HCT116 (cell line): ENCODE data around the gene NR2F2. TPM values are rescaled to one million over a fixed set of nuclear protein-coding genes. Genes with fewer than 3 reads are reported as not detected.

Experiments used
- ATAC-seq: fragments of 200-7000 bp; cut with Tn5 transposase; 2 replicates; pipeline ENCODE4 v1.9.1; 2020; ENCODE audit warnings: mild to moderate bottlenecking, moderate library complexity
- BruUV-seq: library from RNA; stranded (reverse); fragments of 400-500 nt; replicated peaks from 2 replicates; lab custom pipeline; 2021; lab: Mats Ljungman, UMichigan
- CTCF ChIA-PET: fragments of 300-600 bp; sonication (Branson Sonifier 250); formaldehyde crosslinking; loops from one replicate; lab custom pipeline; 2021; ENCODE audit warnings: antibody characterized with exemption; lab: Charles Lee
- POLR2A ChIA-PET: fragments of 300-600, 350-600 bp; sonication (Branson Sonifier 250); formaldehyde crosslinking; loops from one replicate; lab custom pipeline; 2021; ENCODE audit warnings: antibody characterized with exemption; lab: Charles Lee
- RAD21 ChIA-PET, 2 experiments: fragments of 300-600 bp; sonication (Branson Sonifier 250); formaldehyde crosslinking; loops; one replicate each; lab custom pipeline; 2023; ENCODE audit warnings: low total read pairs in 2 of 2; ENCODE audit not compliant: uncharacterized antibody in 2 of 2, unreplicated experiment in 2 of 2, low non-redundant PET in 1 of 2; lab: Charles Lee
- DNase-seq: peaks from one replicate; pipeline ENCODE4 v3.0.0-alpha.2; 2010; ENCODE audit warnings: low read depth, low spot score
- H2AFZ ChIP-seq: fragments of 200-600 bp; shearing (Covaris generic), sonication (generic); 2 replicates; pipeline ENCODE4 v1.6.1; 2017; ENCODE audit warnings: low read depth, mixed run types, mixed read lengths, antibody characterized with exemption, low read length; ENCODE audit not compliant: poor library complexity, severe bottlenecking
- H3K27ac ChIP-seq: 2 replicates; pipeline ENCODE4 v1.5.1; 2012; ENCODE audit warnings: low read depth, low read length
- H3K27me3 ChIP-seq: fragments of 200-600 bp; sonication (generic); 2 replicates; pipeline ENCODE4 v1.6.1; 2016; ENCODE audit warnings: mixed run types, low read length, mixed read lengths; ENCODE audit not compliant: insufficient read depth
- H3K36me3 ChIP-seq, 2 experiments: fragments of 200-500 bp in 1 of 2; fragments of 200-600 bp in 1 of 2; sonication (Bioruptor generic) in 1 of 2; sonication (generic) in 1 of 2; 2 replicates each; pipeline versions ENCODE4 v1.5.1 to v1.6.1; 2014 to 2016; ENCODE audit warnings: low read length in 2 of 2, inconsistent platforms in 1 of 2, mixed read lengths in 1 of 2, mixed run types in 1 of 2; ENCODE audit not compliant: insufficient read depth in 2 of 2, control insufficient read depth in 1 of 2
- H3K4me1 ChIP-seq, 2 experiments: fragments of 200-600 bp in 1 of 2; sonication (generic) in 1 of 2; 2 replicates each; pipeline versions ENCODE4 v1.5.1 to v1.6.1; 2012 to 2017; ENCODE audit warnings: low read length in 2 of 2, inconsistent platforms in 1 of 2, mild to moderate bottlenecking in 1 of 2, mixed read lengths in 1 of 2, mixed run types in 1 of 2, moderate library complexity in 1 of 2; ENCODE audit not compliant: insufficient read depth in 2 of 2, control insufficient read depth in 1 of 2
- H3K4me2 ChIP-seq: fragments of 200-600 bp; sonication (generic); 2 replicates; pipeline ENCODE4 v1.6.1; 2017; ENCODE audit warnings: mixed run types, low read length, mixed read lengths
- H3K4me3 ChIP-seq, 2 experiments: fragments of 200-600 bp in 1 of 2; sonication (generic) in 1 of 2; replicated peaks in 1 of 2; 2 replicates each; pipeline ENCODE4 v1.5.1; 2011 to 2016; ENCODE audit warnings: low read length in 2 of 2, control low read depth in 1 of 2, low read depth in 1 of 2, mild to moderate bottlenecking in 1 of 2, mixed read lengths in 1 of 2, mixed run types in 1 of 2
- H3K79me2 ChIP-seq: fragments of 200-600 bp; sonication (generic); 2 replicates; pipeline ENCODE4 v1.6.1; 2017; ENCODE audit warnings: mild to moderate bottlenecking, mixed run types, low read length, moderate library complexity, mixed read lengths; ENCODE audit not compliant: insufficient read depth
- H3K9ac ChIP-seq: fragments of 200-600 bp; sonication (generic); 2 replicates; pipeline ENCODE4 v1.6.1; 2016; ENCODE audit warnings: low read length, mixed read lengths
- H3K9me2 ChIP-seq: fragments of 200-600 bp; sonication (generic), shearing (Covaris generic); 2 replicates; pipeline ENCODE4 v1.6.1; 2017; ENCODE audit warnings: mixed run types, mild to moderate bottlenecking, moderate library complexity; ENCODE audit not compliant: insufficient read depth
- H3K9me3 ChIP-seq, 2 experiments: fragments of 200-500 bp in 1 of 2; fragments of 200-600 bp in 1 of 2; sonication (Bioruptor generic) in 1 of 2; sonication (generic) in 1 of 2; 2 replicates each; pipeline ENCODE4 v1.6.1; 2014 to 2017; ENCODE audit warnings: low read length in 2 of 2, mixed read lengths in 2 of 2, inconsistent platforms in 1 of 2, low read depth in 1 of 2, mild to moderate bottlenecking in 1 of 2, mixed run types in 1 of 2, moderate library complexity in 1 of 2; ENCODE audit not compliant: control insufficient read depth in 1 of 2, insufficient read depth in 1 of 2
- H4K20me1 ChIP-seq: fragments of 200-600 bp; sonication (generic), shearing (Covaris generic); 2 replicates; pipeline ENCODE4 v1.6.1; 2017; ENCODE audit warnings: mixed run types, mild to moderate bottlenecking, moderate library complexity; ENCODE audit not compliant: insufficient read depth
- CBX3 ChIP-seq: IDR thresholded peaks from 2 replicates; pipeline ENCODE4 v1.6.1; 2012; ENCODE audit warnings: low read depth
- CTCF ChIP-seq, 3 experiments: fragments of 200-600 bp in 1 of 3; sonication (generic) in 1 of 3; IDR thresholded peaks in 2 of 3; conservative IDR thresholded peaks in 1 of 3; 2 replicates each; pipeline ENCODE4 v1.5.1; 2012 to 2017; ENCODE audit warnings: low read depth in 2 of 3, low read length in 2 of 3, antibody characterized with exemption in 1 of 3, borderline replicate concordance in 1 of 3, control low read depth in 1 of 3, mild to moderate bottlenecking in 1 of 3, mixed read lengths in 1 of 3, mixed run types in 1 of 3, moderate library complexity in 1 of 3; ENCODE audit not compliant: insufficient read depth in 1 of 3
- EGR1 ChIP-seq: IDR thresholded peaks from 2 replicates; pipeline ENCODE4 v1.6.1; 2012; ENCODE audit warnings: low read depth
- ELF1 ChIP-seq: IDR thresholded peaks from 2 replicates; pipeline ENCODE4 v1.6.1; 2012; ENCODE audit warnings: low read depth, borderline replicate concordance
- EZH2 ChIP-seq: fragments of 200-600 bp; sonication (generic); IDR thresholded peaks from 2 replicates; pipeline ENCODE4 v1.6.1; 2017; ENCODE audit warnings: antibody characterized with exemption, mixed run types
- FOSL1 ChIP-seq: IDR thresholded peaks from 2 replicates; pipeline ENCODE4 v1.6.1; 2012; ENCODE audit warnings: low read depth
- JUND ChIP-seq: IDR thresholded peaks from 2 replicates; pipeline ENCODE4 v1.6.1; 2012
- MAX ChIP-seq: IDR thresholded peaks from 2 replicates; pipeline ENCODE4 v1.6.1; 2012
- POLR2A ChIP-seq: IDR thresholded peaks from 2 replicates; pipeline ENCODE4 v1.7.0; 2011; ENCODE audit warnings: borderline replicate concordance; ENCODE audit not compliant: insufficient read depth, insufficient read length; ENCODE audit errors: extremely low read depth
- SIN3A ChIP-seq: IDR thresholded peaks from 2 replicates; pipeline ENCODE4 v1.6.1; 2012; ENCODE audit warnings: low read depth
- SRF ChIP-seq: IDR thresholded peaks from 2 replicates; pipeline ENCODE4 v1.6.1; 2012; ENCODE audit warnings: low read depth
- TCF7L2 ChIP-seq: IDR thresholded peaks from 2 replicates; pipeline ENCODE4 v1.7.0; 2011; ENCODE audit warnings: borderline replicate concordance, inconsistent platforms; ENCODE audit not compliant: insufficient read depth, insufficient read length; ENCODE audit errors: extremely low read depth
- YY1 ChIP-seq: IDR thresholded peaks from 2 replicates; pipeline ENCODE4 v1.6.1; 2011; ENCODE audit warnings: low read length, low read depth, moderate library complexity, mild to moderate bottlenecking; ENCODE audit not compliant: insufficient replicate concordance; ENCODE audit errors: extremely low read depth
- ZBTB33 ChIP-seq: IDR thresholded peaks from 2 replicates; pipeline ENCODE4 v1.6.1; 2011; ENCODE audit warnings: mild to moderate bottlenecking, low read length, moderate library complexity; ENCODE audit not compliant: insufficient replicate concordance; ENCODE audit errors: extremely low read depth
- ZNF274 ChIP-seq: fragments of 200-500 bp; sonication (Bioruptor generic); IDR thresholded peaks from 2 replicates; pipeline ENCODE4 v1.6.1; 2014; ENCODE audit warnings: mild to moderate bottlenecking, low read depth, low read length, inconsistent platforms
- intact Hi-C: fragments of 100-400 bp; cut with micrococcal nuclease; formaldehyde crosslinking; loops from 2 replicates; pipeline ENCODE4 v1.10.0; 2022
- total RNA-seq: library from RNA; stranded (reverse); gene quantifications from one replicate; pipeline ENCODE4 v1.2.1, GENCODE V29; 2021; ENCODE audit not compliant: unreplicated experiment
- TF ChIP-seq, protein P1 (sequence below): IDR thresholded peaks from 2 replicates; pipeline ENCODE4 v1.6.1; 2012

NR2F2 gene
- total RNA-seq, 1 experiment from 2014 or later = 61.4 TPM

- TF ChIP-seq YY1 (no peak), CBX3 (no peak), EGR1 (no peak), EZH2 (no peak)
- TF ChIP-seq, protein P1, sequence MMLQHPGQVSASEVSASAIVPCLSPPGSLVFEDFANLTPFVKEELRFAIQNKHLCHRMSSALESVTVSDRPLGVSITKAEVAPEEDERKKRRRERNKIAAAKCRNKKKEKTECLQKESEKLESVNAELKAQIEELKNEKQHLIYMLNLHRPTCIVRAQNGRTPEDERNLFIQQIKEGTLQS = no peak
- TF ChIP-seq, all 23 proteins: peak for 0
Observed at GRCh38 chr15:96359616-96360521, 29.4 kb downstream of the NR2F2 start (continued).

GRCh38 chr15:96360581-96361308, 30.2 kb downstream of the NR2F2 start:
- H3K27me3 ChIP-seq = no peaks in the 10 kb centered on the region
- no peaks in the 10 kb centered on the region for H3K9me3 ChIP-seq
- H3K27ac ChIP-seq = no peak overlapping the region
- H3K79me2 ChIP-seq = no peaks in the 10 kb centered on the region
- intact Hi-C loops = no loop called here
- no peaks in the 10 kb centered on the region for H3K36me3 ChIP-seq
- no peaks in the 10 kb centered on the region for H4K20me1 ChIP-seq
- peaks cover 4 to 12% of the 10 kb centered on the region in 2 experiments for H3K4me1 ChIP-seq
- H3K4me2 ChIP-seq = no peak overlapping the region
- H3K4me3 ChIP-seq = no peak overlapping the region
- H3K9me2 ChIP-seq = no peaks in the 10 kb centered on the region
- no TSS peak for BruUV-seq
- ChIA-PET CTCF (no interaction called here), RAD21 (no interaction called here), POLR2A (no interaction called here)
- ATAC-seq (no peak), DNase-seq (no peak)
- TF ChIP-seq JUND = no peak
- TF ChIP-seq TCF7L2 = no peak
- no peak for TF ChIP-seq SRF
- TF ChIP-seq ELF1 = no peak
- no peak for TF ChIP-seq FOSL1
- TF ChIP-seq, protein P1 = no peak
- TF ChIP-seq CBX3 = no peak
- no peak for TF ChIP-seq YY1
- no peak for TF ChIP-seq CTCF (IDR thresholded peaks at IDR 0.05 in 2 of 3, conservative IDR thresholded peaks at IDR 0.05 in 1 of 3; ENCODE audit: borderline replicate concordance in 1 of 3, insufficient read depth in 1 of 3, low read depth in 2 of 3, low read length in 2 of 3)
- no peak for TF ChIP-seq ZNF274
- no peak for TF ChIP-seq ZBTB33
- no peak for TF ChIP-seq POLR2A
- no peak for TF ChIP-seq EGR1
- no peak for TF ChIP-seq SIN3A
- no peak for TF ChIP-seq MAX
- H3K9ac ChIP-seq = no peak overlapping the region
- H2AFZ ChIP-seq = no peak overlapping the region
